Measurements from ENCODE around the gene SLC17A9. TPM values are rescaled to one million over a fixed set of nuclear protein-coding genes. Genes with fewer than 3 reads are reported as not detected.

Gene SLC17A9, protein sequence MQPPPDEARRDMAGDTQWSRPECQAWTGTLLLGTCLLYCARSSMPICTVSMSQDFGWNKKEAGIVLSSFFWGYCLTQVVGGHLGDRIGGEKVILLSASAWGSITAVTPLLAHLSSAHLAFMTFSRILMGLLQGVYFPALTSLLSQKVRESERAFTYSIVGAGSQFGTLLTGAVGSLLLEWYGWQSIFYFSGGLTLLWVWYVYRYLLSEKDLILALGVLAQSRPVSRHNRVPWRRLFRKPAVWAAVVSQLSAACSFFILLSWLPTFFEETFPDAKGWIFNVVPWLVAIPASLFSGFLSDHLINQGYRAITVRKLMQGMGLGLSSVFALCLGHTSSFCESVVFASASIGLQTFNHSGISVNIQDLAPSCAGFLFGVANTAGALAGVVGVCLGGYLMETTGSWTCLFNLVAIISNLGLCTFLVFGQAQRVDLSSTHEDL
- total RNA-seq (1 to 10 TPM in 3 of 9 donors, under 1 TPM in 6; 0.16 to 6.6 (median 0.67) TPM), polyA plus RNA-seq (1 to 10 TPM; 1.7 to 2.6 TPM)
- long read RNA-seq, donor 1, partial matches to known transcripts, result 1 of 3 reads
- long read RNA-seq, donor 1, other reads (novel, unspliced or antisense), result 2 of 3 reads
- long read RNA-seq, donor 2, partial matches to known transcripts, result 2 of 6 reads
- long read RNA-seq, donor 2, other reads (novel, unspliced or antisense), result 1 of 6 reads
- long read RNA-seq, donor 3, partial matches to known transcripts, result 1 of 2 reads
- long read RNA-seq, donor 3, other reads (novel, unspliced or antisense), result 1 of 2 reads

DNA sequence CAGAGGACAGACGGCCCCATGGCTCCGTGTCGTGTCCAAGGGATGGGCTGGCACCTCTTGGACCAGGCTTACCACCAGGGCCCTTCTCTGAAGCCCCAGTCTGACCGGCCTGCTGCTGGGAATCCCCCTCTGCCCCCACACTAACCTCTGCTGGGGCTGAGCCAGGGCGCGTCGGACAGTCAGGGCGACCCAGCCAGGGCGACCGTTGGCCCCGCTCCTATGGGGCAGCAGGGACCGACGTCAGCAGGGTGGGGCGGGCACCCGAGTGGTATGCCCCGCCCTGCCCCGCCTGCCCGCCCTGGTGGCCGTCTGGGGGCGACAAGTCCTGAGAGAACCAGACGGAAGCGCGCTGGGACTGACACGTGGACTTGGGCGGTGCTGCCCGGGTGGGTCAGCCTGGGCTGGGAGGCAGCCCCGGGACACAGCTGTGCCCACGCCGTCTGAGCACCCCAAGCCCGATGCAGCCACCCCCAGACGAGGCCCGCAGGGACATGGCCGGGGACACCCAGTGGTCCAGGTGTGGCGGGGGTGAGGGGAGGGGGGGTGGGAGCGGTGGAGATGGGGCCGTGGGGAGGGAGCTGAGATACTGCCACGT, at the start of gene SLC17A9:
Gene SLC17A9 (plus strand): TSS at position 337 of the 595 bp plus-strand sequence. CDS start 122 bp downstream, at position 459.
- TF ChIP-seq, protein P1, sequence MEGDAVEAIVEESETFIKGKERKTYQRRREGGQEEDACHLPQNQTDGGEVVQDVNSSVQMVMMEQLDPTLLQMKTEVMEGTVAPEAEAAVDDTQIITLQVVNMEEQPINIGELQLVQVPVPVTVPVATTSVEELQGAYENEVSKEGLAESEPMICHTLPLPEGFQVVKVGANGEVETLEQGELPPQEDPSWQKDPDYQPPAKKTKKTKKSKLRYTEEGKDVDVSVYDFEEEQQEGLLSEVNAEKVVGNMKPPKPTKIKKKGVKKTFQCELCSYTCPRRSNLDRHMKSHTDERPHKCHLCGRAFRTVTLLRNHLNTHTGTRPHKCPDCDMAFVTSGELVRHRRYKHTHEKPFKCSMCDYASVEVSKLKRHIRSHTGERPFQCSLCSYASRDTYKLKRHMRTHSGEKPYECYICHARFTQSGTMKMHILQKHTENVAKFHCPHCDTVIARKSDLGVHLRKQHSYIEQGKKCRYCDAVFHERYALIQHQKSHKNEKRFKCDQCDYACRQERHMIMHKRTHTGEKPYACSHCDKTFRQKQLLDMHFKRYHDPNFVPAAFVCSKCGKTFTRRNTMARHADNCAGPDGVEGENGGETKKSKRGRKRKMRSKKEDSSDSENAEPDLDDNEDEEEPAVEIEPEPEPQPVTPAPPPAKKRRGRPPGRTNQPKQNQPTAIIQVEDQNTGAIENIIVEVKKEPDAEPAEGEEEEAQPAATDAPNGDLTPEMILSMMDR (IDR thresholded peaks at IDR 0.05), result no peak
- TF ChIP-seq POLR2A (IDR thresholded peaks at IDR 0.05), result no peak
- ATAC-seq (peak in 3 of 4 donors; percentile 41 to 51 (median 47)), DNase-seq (peak; percentile 54 to 88 (median 81))
- Histone ChIP-seq H3K27ac (peak within 1 kb of the TSS in 11 of 12 donors; percentile 43 to 95 (median 78)), H3K27me3 (no peaks in the 10 kb centered on the region), H3K4me3 (peak within 1 kb of the TSS in 10 of 12 donors; percentile 14 to 52 (median 39)), H3K9me3 (peaks cover 0 to 5% (median 0%) of the 10 kb centered on the region in 12 donors), H3K4me1 (peaks cover 3 to 43% (median 26%) of the 10 kb centered on the region in 12 donors), H3K36me3 (peaks cover 0 to 32% (median 23%) of the 10 kb centered on the region in 9 donors)
- intact Hi-C loops (cut with DNase I), result no loop called here
- 19 to 29% (median 24%) methylated on average over 14 to 37 of the region's 37 CpGs for WGBS, 4 donors

DNA sequence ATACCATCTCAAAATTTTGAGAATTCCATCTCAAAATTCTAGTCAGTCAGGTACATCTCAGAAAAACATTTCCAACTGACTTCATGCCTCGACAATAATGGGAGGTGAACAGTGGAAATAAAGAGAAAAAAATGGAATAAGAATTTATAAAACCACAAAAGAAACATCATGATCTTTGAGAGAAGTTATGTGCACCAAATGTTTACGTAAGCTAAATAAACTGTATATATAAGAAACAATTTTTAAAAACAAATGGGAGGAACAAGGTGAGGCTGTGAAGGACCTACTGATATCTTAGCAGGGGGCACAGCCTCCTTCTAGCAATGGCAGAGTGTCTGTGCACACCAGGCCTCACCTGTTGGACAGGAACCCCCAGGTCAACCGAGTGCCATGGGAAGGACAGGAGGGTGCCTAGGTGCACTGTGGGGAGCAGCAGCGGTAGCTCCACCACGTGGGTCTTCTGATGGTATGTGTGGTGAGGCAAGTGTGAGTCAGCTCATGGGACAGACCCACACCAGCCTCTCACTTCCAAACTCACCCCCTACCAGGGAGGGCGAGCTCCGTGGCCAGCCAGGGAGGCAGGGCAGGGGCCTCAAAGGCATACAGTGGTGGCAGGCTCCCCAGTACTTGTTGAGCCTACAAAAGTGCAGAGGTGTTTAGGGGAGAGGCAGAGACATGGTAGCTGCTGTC, 49.4 kb upstream of the SLC17A9 start:
- Histone ChIP-seq H3K9me3 (no peaks in the 10 kb centered on the region), H3K36me3 (peaks cover 6 to 75% (median 72%) of the 10 kb centered on the region in 9 donors)
- ATAC-seq, result no peak

DNA sequence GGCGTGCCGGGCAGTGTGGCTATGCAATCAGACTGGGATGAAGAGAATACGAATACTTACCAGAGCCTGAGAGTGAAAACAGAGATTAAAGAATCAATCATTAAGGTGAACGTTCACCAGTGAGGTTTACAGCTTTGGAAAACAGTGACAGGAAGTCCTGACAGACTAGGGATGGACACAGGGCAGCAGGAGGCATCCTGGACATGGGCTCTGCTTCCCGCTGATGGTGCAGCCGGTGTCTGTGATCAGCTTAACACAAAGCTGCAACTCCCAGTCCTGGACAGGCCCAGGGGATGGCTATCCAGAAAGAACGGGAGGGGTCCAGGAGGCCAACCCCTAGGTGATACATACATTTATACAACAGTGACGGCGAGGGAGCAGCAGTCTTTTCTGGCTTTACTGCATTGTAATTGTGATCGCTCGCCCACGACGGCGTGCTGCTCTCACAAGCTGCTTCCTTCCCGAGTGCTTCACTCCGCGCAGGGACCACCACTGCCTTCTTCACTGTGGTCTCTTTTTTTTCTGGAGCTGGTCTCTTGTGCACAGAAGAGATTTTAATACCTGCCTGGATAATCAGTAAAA, 46.9 kb upstream of the SLC17A9 start:
- intact Hi-C loops (cut with DNase I), result loop anchor here in 1 of 10 donors (10.0 kb wide), 1 partner anchor 99 kb away; the partner anchor contains the start of gene BHLHE23
- WGBS, 4 donors, result 91 to 93% (median 92%) methylated on average over 17 of the region's 17 CpGs
- TF ChIP-seq, protein P1 (IDR thresholded peaks at IDR 0.05), result no peak
- no peak for TF ChIP-seq POLR2A (IDR thresholded peaks at IDR 0.05)
- Histone ChIP-seq H3K27me3 (no peaks in the 10 kb centered on the region), H3K4me1 (peaks cover 0 to 19% (median 4%) of the 10 kb centered on the region in 12 donors), H3K9me3 (no peaks in the 10 kb centered on the region), H3K4me3 (no peak overlapping the region), H3K27ac (no peak overlapping the region), H3K36me3 (peaks cover 8 to 100% (median 97%) of the 10 kb centered on the region in 9 donors)
- ATAC-seq, result no peak
- DNase-seq, result no peak

More for the DNA sequence above, 49.4 kb upstream of the SLC17A9 start:
- TF ChIP-seq, protein P1 (IDR thresholded peaks at IDR 0.05), result no peak
- no peak for TF ChIP-seq POLR2A (IDR thresholded peaks at IDR 0.05)
- no peak overlapping the region for H3K27ac ChIP-seq
- H3K4me1 ChIP-seq, result peaks cover 6 to 38% (median 17%) of the 10 kb centered on the region in 12 donors
- DNase-seq, result no peak
- WGBS, 4 donors, result 78 to 92% (median 80%) methylated on average over 3 to 7 of the region's 7 CpGs
- H3K27me3 ChIP-seq, result no peaks in the 10 kb centered on the region
- intact Hi-C loops (cut with DNase I), result loop anchor here in 3 of 10 donors (5.0 to 10.0 kb wide), 4 partner anchors 39 to 104 kb away; partner anchors contain the start of genes BHLHE23 (in 3 of the 3) and TCFL5 (in 1 of the 3)
- no peak overlapping the region for H3K4me3 ChIP-seq

Measured in heart left ventricle (tissue), 16 donors.